Mesendoderm (in vitro differentiated cells): ENCODE measurements around the gene KRTAP10-11. TPM values are rescaled to one million over a fixed set of nuclear protein-coding genes. Genes with fewer than 3 reads are reported as not detected.

Experiments used
- small RNA-seq: library from polyadenylated mRNA; stranded (forward); fragments of <200 nt; extraction: miRNeasy Mini kit (QIAGEN cat#:217004); gene quantifications from one replicate; pipeline ENCODE3, GENCODE V24; 2013; ENCODE audit not compliant: insufficient read depth

Gene KRTAP10-11

Small RNA genes within 50 kb of the gene (small RNA-seq; reads per million reads assigned to genes)
- not detected for gene KRTAP12-6P
